Suprapubic skin (tissue), 4 donors: ENCODE data around the gene IL36RN. TPM values are rescaled to one million over a fixed set of nuclear protein-coding genes. Genes with fewer than 3 reads are reported as not detected.

Experiments used
- DNase-seq, 2 donors: peaks; one replicate each; pipeline ENCODE4 v3.0.0-alpha.2; 2019; ENCODE audit warnings: low spot score in 2 of 2
- H3K27ac ChIP-seq: fragments of 200-600 bp; sonication (generic); one replicate; pipeline ENCODE4 v1.5.1; 2019
- H3K27me3 ChIP-seq: fragments of 200-600 bp; sonication (generic); one replicate; pipeline ENCODE4 v1.5.1; 2019
- H3K36me3 ChIP-seq: fragments of 200-600 bp; sonication (generic); one replicate; pipeline ENCODE4 v1.5.1; 2019
- H3K4me1 ChIP-seq: fragments of 200-600 bp; sonication (generic); one replicate; pipeline ENCODE4 v1.5.1; 2019
- H3K4me3 ChIP-seq: fragments of 200-600 bp; sonication (generic); one replicate; pipeline ENCODE4 v1.5.1; 2019; ENCODE audit warnings: mild to moderate bottlenecking
- H3K9me3 ChIP-seq: fragments of 200-600 bp; sonication (generic); one replicate; pipeline ENCODE4 v1.5.1; 2019
- CTCF ChIP-seq, 2 donors: fragments of 200-600 bp in 1 of 2; fragments of 450-650 bp in 1 of 2; sonication (generic) in 1 of 2; IDR thresholded peaks; one replicate each; pipeline ENCODE4 v1.5.1; 2016 to 2019; ENCODE audit warnings: antibody characterized with exemption in 2 of 2, mild to moderate bottlenecking in 1 of 2, moderate library complexity in 1 of 2
- EP300 ChIP-seq: sonication (generic); formaldehyde crosslinking; IDR thresholded peaks from one replicate; pipeline ENCODE4 v1.6.1; 2017; ENCODE audit warnings: antibody characterized with exemption
- POLR2A ChIP-seq, 2 donors: fragments of 450-650 bp; IDR thresholded peaks; one replicate each; pipeline ENCODE4 v1.6.1; 2017; ENCODE audit warnings: antibody characterized with exemption in 2 of 2, mild to moderate bottlenecking in 2 of 2, moderate library complexity in 2 of 2
- POLR2AphosphoS5 ChIP-seq, 3 donors: sonication (generic); formaldehyde crosslinking; IDR thresholded peaks; one replicate each; pipeline ENCODE4 v1.6.1; 2017; ENCODE audit warnings: antibody characterized with exemption in 3 of 3
- WGBS: methylation state at CpG from one replicate; pipeline ENCODE4 v1.1.5; 2018; 5-methylcytosine and 5-hydroxymethylcytosine counted together
- total RNA-seq, 4 donors: library from RNA; depleted of rRNA; stranded (reverse); fragments of >200 nt; gene quantifications; one replicate each; pipeline ENCODE4 v1.1.0, GENCODE V29; 2016

Gene IL36RN
- total RNA-seq, 4 donors from 2014 or later, result 7.7 to 73.9 (median 37.1) TPM

- Histone ChIP-seq H3K9me3 (no peaks in the 10 kb centered on the region), H3K4me3 (no peak overlapping the region), H3K27me3 (no peaks in the 10 kb centered on the region), H3K27ac (no peak overlapping the region), H3K36me3 (no peaks in the 10 kb centered on the region), H3K4me1 (no peaks in the 10 kb centered on the region)
- TF ChIP-seq POLR2AphosphoS5 (IDR thresholded peaks at IDR 0.05) (no peak), CTCF (IDR thresholded peaks at IDR 0.05) (peak in 1 of 2 donors; percentile 7)
- 67% methylated on average over 5 of the region's 5 CpGs for WGBS
- no peak for DNase-seq
Measured at GRCh38 chr2:113041871-113042270, 17.1 kb upstream of the IL36RN start.

GRCh38 chr2:113046465-113046864, 12.5 kb upstream of the IL36RN start:
- 69% methylated on average over 5 of the region's 5 CpGs for WGBS
- no peak for DNase-seq
- no peaks in the 10 kb centered on the region for H3K9me3 ChIP-seq
- peaks cover 5% of the 10 kb centered on the region for H3K27me3 ChIP-seq
- no peak overlapping the region for H3K27ac ChIP-seq
- H3K36me3 ChIP-seq, result no peaks in the 10 kb centered on the region
- no peak for TF ChIP-seq CTCF (IDR thresholded peaks at IDR 0.05)
- no peak for TF ChIP-seq EP300
- TF ChIP-seq POLR2A (IDR thresholded peaks at IDR 0.05), result no peak
- no peak for TF ChIP-seq POLR2AphosphoS5 (IDR thresholded peaks at IDR 0.05)
- H3K4me1 ChIP-seq, result no peaks in the 10 kb centered on the region
- no peak overlapping the region for H3K4me3 ChIP-seq

- Histone ChIP-seq H3K4me1 (no peaks in the 10 kb centered on the region), H3K27ac (no peak overlapping the region), H3K27me3 (peaks cover 5% of the 10 kb centered on the region), H3K36me3 (no peaks in the 10 kb centered on the region), H3K4me3 (no peak overlapping the region), H3K9me3 (peaks cover 9% of the 10 kb centered on the region)
- TF ChIP-seq POLR2A (IDR thresholded peaks at IDR 0.05), result no peak
- no peak for TF ChIP-seq POLR2AphosphoS5 (IDR thresholded peaks at IDR 0.05)
- no peak for TF ChIP-seq EP300
- TF ChIP-seq CTCF (IDR thresholded peaks at IDR 0.05), result no peak
- 96% methylated on average over 12 of the region's 38 CpGs for WGBS
- DNase-seq, result no peak
Measured at GRCh38 chr2:113050921-113051895, 7.8 kb upstream of the IL36RN start.

GRCh38 chr2:113052396-113052917, 6.5 kb upstream of the IL36RN start, which contains the start of gene IL36B:
Gene IL36B, minus strand, starts transcription at chr2:113052867.
- peaks cover under 1% of the 10 kb centered on the region for H3K27me3 ChIP-seq
- WGBS, result 71% methylated on average over 6 of the region's 6 CpGs
- no peaks in the 10 kb centered on the region for H3K4me1 ChIP-seq
- no peak within 1 kb of the TSS for H3K27ac ChIP-seq
- no peaks in the 10 kb centered on the region for H3K36me3 ChIP-seq
- peaks cover 9% of the 10 kb centered on the region for H3K9me3 ChIP-seq
- TF ChIP-seq POLR2A (IDR thresholded peaks at IDR 0.05), result no peak
- no peak for TF ChIP-seq CTCF (IDR thresholded peaks at IDR 0.05)
- no peak for TF ChIP-seq EP300
- no peak for TF ChIP-seq POLR2AphosphoS5 (IDR thresholded peaks at IDR 0.05)
- H3K4me3 ChIP-seq, result no peak within 1 kb of the TSS
- no peak for DNase-seq

GRCh38 chr2:113053666-113054065, 5.3 kb upstream of the IL36RN start:
- H3K36me3 ChIP-seq, result no peaks in the 10 kb centered on the region
- 82% methylated on average over 3 of the region's 3 CpGs for WGBS
- no peak overlapping the region for H3K4me3 ChIP-seq
- no peak overlapping the region for H3K27ac ChIP-seq
- H3K9me3 ChIP-seq, result peaks cover 9% of the 10 kb centered on the region
- TF ChIP-seq POLR2A (IDR thresholded peaks at IDR 0.05), result no peak
- no peak for TF ChIP-seq CTCF (IDR thresholded peaks at IDR 0.05)
- TF ChIP-seq POLR2AphosphoS5 (IDR thresholded peaks at IDR 0.05), result no peak
- TF ChIP-seq EP300, result no peak
- DNase-seq, result no peak
- H3K4me1 ChIP-seq, result no peaks in the 10 kb centered on the region
- no peaks in the 10 kb centered on the region for H3K27me3 ChIP-seq
